ENCODE measurements around the gene NEDD9. TPM values are rescaled to one million over a fixed set of nuclear protein-coding genes. Genes with fewer than 3 reads are reported as not detected.

NEDD9 gene
- total RNA-seq, 1 experiment from 2014 or later: 0.17 TPM

GRCh38 chr6:11265932-11266331, 33.5 kb upstream of the NEDD9 start:
- no peak for ATAC-seq
- DNase-seq (ENCODE audit: low read depth, low spot score): no peak
- intact Hi-C loops (cut with micrococcal nuclease): loop anchor here (10.0 kb wide), 1 partner anchor 281 kb away; no protein-coding TSS in a partner anchor
- Histone ChIP-seq H3K27me3 (ENCODE audit: insufficient read depth, low read length) (no peaks in the 10 kb centered on the region), H3K4me1 (ENCODE audit: control insufficient read depth in 1 of 2, insufficient read depth in 2 of 2, low read length in 2 of 2) (no peaks in the 10 kb centered on the region), H3K36me3 (ENCODE audit: control insufficient read depth in 1 of 2, insufficient read depth in 2 of 2, low read length in 2 of 2) (no peaks in the 10 kb centered on the region), H4K20me1 (ENCODE audit: insufficient read depth) (no peaks in the 10 kb centered on the region), H3K9me2 (ENCODE audit: insufficient read depth) (no peaks in the 10 kb centered on the region), H3K9me3 (ENCODE audit: control insufficient read depth in 1 of 2, insufficient read depth in 1 of 2, low read depth in 1 of 2, low read length in 2 of 2) (no peaks in the 10 kb centered on the region), H3K27ac (ENCODE audit: low read depth, low read length) (no peak overlapping the region), H3K79me2 (ENCODE audit: insufficient read depth, low read length) (no peaks in the 10 kb centered on the region), H3K4me3 (replicated peaks in 1 of 2; ENCODE audit: low read depth in 1 of 2, low read length in 2 of 2) (no peak overlapping the region), H2AFZ (ENCODE audit: low read depth, low read length, poor library complexity, severe bottlenecking) (no peak overlapping the region), H3K9ac (ENCODE audit: low read length) (no peak overlapping the region), H3K4me2 (ENCODE audit: low read length) (no peak overlapping the region)
- RAD21 ChIA-PET (ENCODE audit: low non-redundant PET in 1 of 2, low total read pairs in 2 of 2, uncharacterized antibody in 2 of 2, unreplicated experiment in 2 of 2): no interaction called here
- CTCF ChIA-PET: no interaction called here
- BruUV-seq (replicated peaks): no TSS peak
- TF ChIP-seq CBX3 (IDR thresholded peaks at IDR 0.05; ENCODE audit: low read depth) (no peak), SRF (IDR thresholded peaks at IDR 0.05; ENCODE audit: low read depth) (no peak), TCF7L2 (IDR thresholded peaks at IDR 0.05; ENCODE audit: borderline replicate concordance, extremely low read depth, insufficient read depth, insufficient read length) (no peak), ATF3 (IDR thresholded peaks at IDR 0.05) (no peak), ZNF274 (IDR thresholded peaks at IDR 0.05; ENCODE audit: low read depth, low read length) (no peak), EZH2 (IDR thresholded peaks at IDR 0.05) (no peak), SP1 (IDR thresholded peaks at IDR 0.05; ENCODE audit: low read depth) (no peak), ELF1 (IDR thresholded peaks at IDR 0.05; ENCODE audit: borderline replicate concordance, low read depth) (no peak), REST (IDR thresholded peaks at IDR 0.05; ENCODE audit: low read depth) (no peak), ZBTB33 (IDR thresholded peaks at IDR 0.05; ENCODE audit: extremely low read depth, insufficient replicate concordance, low read length) (no peak)
- POLR2A ChIA-PET: no interaction called here

All from HCT116 (cell line).